Measurements from ENCODE around the gene FN1.

Gene FN1

DNA sequence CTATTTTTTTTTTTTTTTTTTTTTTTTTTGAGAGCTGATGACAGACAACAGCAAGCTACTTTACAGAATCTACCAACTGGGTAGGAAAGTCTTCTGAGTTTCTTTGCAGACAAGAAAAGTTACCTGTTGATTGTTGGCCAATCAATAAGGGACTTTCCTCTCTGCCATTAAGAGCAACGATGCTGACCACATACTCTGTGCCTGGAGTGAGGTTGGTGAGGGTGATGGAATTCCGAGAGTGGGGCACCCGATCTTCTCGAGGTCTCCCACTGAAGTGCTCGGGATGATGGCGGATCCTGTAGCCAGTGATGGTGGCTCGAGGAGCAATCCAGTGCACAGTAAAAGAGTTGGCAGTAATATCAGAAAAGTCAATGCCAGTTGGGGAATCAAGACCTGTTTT lies 49.3 kb downstream of the FN1 start:
- Histone ChIP-seq H3K4me3 (ENCODE audit: low read length, poor library complexity, severe bottlenecking) (no peak overlapping the region), H3K36me3 (ENCODE audit: insufficient read depth, low read length) (no peaks in the 10 kb centered on the region), H3F3A (ENCODE audit: low read depth) (no peaks in the 10 kb centered on the region), H3K79me2 (ENCODE audit: insufficient read depth, low read length) (no peaks in the 10 kb centered on the region), H2AFZ (ENCODE audit: low read length) (no peak overlapping the region), H3K9me3 (ENCODE audit: insufficient read depth, low read depth, low read length) (no peaks in the 10 kb centered on the region), H4K20me1 (ENCODE audit: insufficient read depth, low read length, poor library complexity, severe bottlenecking) (no peaks in the 10 kb centered on the region), H3K27me3 (ENCODE audit: insufficient read depth, low read length, poor library complexity, severe bottlenecking) (no peaks in the 10 kb centered on the region), H3K4me1 (ENCODE audit: insufficient read depth, low read length, poor library complexity, severe bottlenecking) (no peaks in the 10 kb centered on the region), H3K9me2 (replicated peaks; ENCODE audit: low read depth, low read length) (no peaks in the 10 kb centered on the region), H3K9ac (ENCODE audit: low read depth, low read length, poor library complexity, severe bottlenecking) (no peak overlapping the region), H3K4me2 (ENCODE audit: low read depth, low read length, poor library complexity, severe bottlenecking) (no peak overlapping the region)
- TF ChIP-seq EZH2phosphoT487 (IDR thresholded peaks at IDR 0.05; ENCODE audit: borderline replicate concordance), result no peak
- TF ChIP-seq, protein P1, sequence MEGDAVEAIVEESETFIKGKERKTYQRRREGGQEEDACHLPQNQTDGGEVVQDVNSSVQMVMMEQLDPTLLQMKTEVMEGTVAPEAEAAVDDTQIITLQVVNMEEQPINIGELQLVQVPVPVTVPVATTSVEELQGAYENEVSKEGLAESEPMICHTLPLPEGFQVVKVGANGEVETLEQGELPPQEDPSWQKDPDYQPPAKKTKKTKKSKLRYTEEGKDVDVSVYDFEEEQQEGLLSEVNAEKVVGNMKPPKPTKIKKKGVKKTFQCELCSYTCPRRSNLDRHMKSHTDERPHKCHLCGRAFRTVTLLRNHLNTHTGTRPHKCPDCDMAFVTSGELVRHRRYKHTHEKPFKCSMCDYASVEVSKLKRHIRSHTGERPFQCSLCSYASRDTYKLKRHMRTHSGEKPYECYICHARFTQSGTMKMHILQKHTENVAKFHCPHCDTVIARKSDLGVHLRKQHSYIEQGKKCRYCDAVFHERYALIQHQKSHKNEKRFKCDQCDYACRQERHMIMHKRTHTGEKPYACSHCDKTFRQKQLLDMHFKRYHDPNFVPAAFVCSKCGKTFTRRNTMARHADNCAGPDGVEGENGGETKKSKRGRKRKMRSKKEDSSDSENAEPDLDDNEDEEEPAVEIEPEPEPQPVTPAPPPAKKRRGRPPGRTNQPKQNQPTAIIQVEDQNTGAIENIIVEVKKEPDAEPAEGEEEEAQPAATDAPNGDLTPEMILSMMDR (conservative IDR thresholded peaks at IDR 0.05; ENCODE audit: low read length), result no peak

GRCh38 chr2:215384710-215385109 lies 51.2 kb downstream of the FN1 start:
- H3F3A ChIP-seq (ENCODE audit: low read depth), result no peaks in the 10 kb centered on the region
- no peaks in the 10 kb centered on the region for H4K20me1 ChIP-seq (ENCODE audit: insufficient read depth, low read length, poor library complexity, severe bottlenecking)
- H3K9me3 ChIP-seq (ENCODE audit: insufficient read depth, low read depth, low read length), result no peaks in the 10 kb centered on the region
- H3K9me2 ChIP-seq (replicated peaks; ENCODE audit: low read depth, low read length), result no peaks in the 10 kb centered on the region
- no peak overlapping the region for H3K4me2 ChIP-seq (ENCODE audit: low read depth, low read length, poor library complexity, severe bottlenecking)
- no peak overlapping the region for H2AFZ ChIP-seq (ENCODE audit: low read length)
- H3K4me3 ChIP-seq (ENCODE audit: low read length, poor library complexity, severe bottlenecking), result no peak overlapping the region
- H3K79me2 ChIP-seq (ENCODE audit: insufficient read depth, low read length), result no peaks in the 10 kb centered on the region
- no peaks in the 10 kb centered on the region for H3K4me1 ChIP-seq (ENCODE audit: insufficient read depth, low read length, poor library complexity, severe bottlenecking)
- TF ChIP-seq, protein P1 (conservative IDR thresholded peaks at IDR 0.05; ENCODE audit: low read length), result no peak
- TF ChIP-seq EZH2phosphoT487 (IDR thresholded peaks at IDR 0.05; ENCODE audit: borderline replicate concordance), result no peak
- no peak overlapping the region for H3K9ac ChIP-seq (ENCODE audit: low read depth, low read length, poor library complexity, severe bottlenecking)
- H3K36me3 ChIP-seq (ENCODE audit: insufficient read depth, low read length), result no peaks in the 10 kb centered on the region
- no peaks in the 10 kb centered on the region for H3K27me3 ChIP-seq (ENCODE audit: insufficient read depth, low read length, poor library complexity, severe bottlenecking)

DNA sequence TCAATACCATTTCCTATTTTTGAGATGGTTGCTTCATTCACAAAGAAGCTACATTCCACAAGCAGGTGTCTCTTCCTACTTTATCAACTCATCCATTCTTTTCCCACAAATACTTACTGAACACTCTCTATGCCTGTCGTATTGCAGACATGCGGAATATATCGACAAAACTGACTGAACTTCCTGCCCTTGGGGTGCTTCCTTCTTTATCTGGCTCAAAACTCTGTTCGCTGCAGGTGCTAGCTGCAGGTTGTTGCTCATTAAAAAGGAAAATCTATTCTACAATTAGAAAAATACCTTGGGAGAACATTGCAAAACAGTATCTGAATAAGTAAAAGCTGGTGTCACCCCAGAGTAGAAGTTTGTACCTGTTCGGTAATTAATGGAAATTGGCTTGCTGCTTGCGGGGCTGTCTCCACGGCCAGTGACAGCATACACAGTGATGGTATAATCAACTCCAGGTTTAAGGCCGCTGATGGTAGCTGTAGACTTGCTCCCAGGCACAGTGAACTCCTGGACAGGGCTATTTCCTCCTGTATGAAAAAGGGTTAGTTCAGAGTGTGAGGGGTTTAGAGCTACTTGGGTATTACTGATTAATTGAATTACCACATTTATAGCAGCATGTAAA lies 52.1 kb downstream of the FN1 start:
- no peak overlapping the region for H2AFZ ChIP-seq (ENCODE audit: low read length)
- TF ChIP-seq, protein P1 (conservative IDR thresholded peaks at IDR 0.05; ENCODE audit: low read length), result no peak
- TF ChIP-seq EZH2phosphoT487 (IDR thresholded peaks at IDR 0.05; ENCODE audit: borderline replicate concordance), result no peak
- no peak overlapping the region for H3K4me2 ChIP-seq (ENCODE audit: low read depth, low read length, poor library complexity, severe bottlenecking)
- no peaks in the 10 kb centered on the region for H3K9me2 ChIP-seq (replicated peaks; ENCODE audit: low read depth, low read length)
- no peaks in the 10 kb centered on the region for H4K20me1 ChIP-seq (ENCODE audit: insufficient read depth, low read length, poor library complexity, severe bottlenecking)
- H3K9me3 ChIP-seq (ENCODE audit: insufficient read depth, low read depth, low read length), result no peaks in the 10 kb centered on the region
- H3K79me2 ChIP-seq (ENCODE audit: insufficient read depth, low read length), result no peaks in the 10 kb centered on the region
- H3K27me3 ChIP-seq (ENCODE audit: insufficient read depth, low read length, poor library complexity, severe bottlenecking), result no peaks in the 10 kb centered on the region
- H3F3A ChIP-seq (ENCODE audit: low read depth), result no peaks in the 10 kb centered on the region
- H3K4me1 ChIP-seq (ENCODE audit: insufficient read depth, low read length, poor library complexity, severe bottlenecking), result no peaks in the 10 kb centered on the region
- H3K36me3 ChIP-seq (ENCODE audit: insufficient read depth, low read length), result no peaks in the 10 kb centered on the region
- no peak overlapping the region for H3K4me3 ChIP-seq (ENCODE audit: low read length, poor library complexity, severe bottlenecking)
- no peak overlapping the region for H3K9ac ChIP-seq (ENCODE audit: low read depth, low read length, poor library complexity, severe bottlenecking)
